ENCODE data around the gene HSD3B2. TPM values are rescaled to one million over a fixed set of nuclear protein-coding genes. Genes with fewer than 3 reads are reported as not detected.
A peak's percentile ranks its signal among the peaks of the same experiment; 100 is the strongest.

The HSD3B2 gene
- total and polyA plus RNA-seq, 2 of the 8 experiments (the other 6 are each of a cell fraction or from before 2014, with no cell fraction given) = not detected

DNA sequence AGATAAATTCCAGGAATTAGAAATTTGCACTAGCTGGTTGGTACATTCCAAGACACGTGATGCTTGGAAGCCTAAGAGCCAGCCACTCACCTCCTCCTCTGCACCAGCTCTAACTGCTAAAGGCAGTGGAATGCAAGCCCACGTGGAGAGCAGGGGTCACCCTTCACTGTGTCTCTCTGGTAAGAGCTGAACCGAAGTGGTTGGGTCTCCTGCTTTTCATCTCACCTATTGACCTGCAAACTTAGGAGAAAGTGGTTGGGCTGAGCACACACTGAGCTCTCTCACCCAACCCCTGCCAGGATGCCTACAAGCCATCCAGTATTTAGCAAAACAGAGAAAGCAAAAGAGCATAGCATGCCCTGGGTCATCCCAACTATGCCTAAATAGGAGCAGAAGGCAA lies 27.1 kb upstream of the HSD3B2 start:
- CTCF ChIA-PET (ENCODE audit: partially characterized antibody) = interaction anchor here (0.6 to 1.5 kb wide), 5 partner anchors 14 to 1779 kb away, joined by 3 to 5 read pairs (median 4); no protein-coding TSS in a partner anchor

More for the DNA sequence above, 27.1 kb upstream of the HSD3B2 start:
- POLR2A ChIA-PET (ENCODE audit: partially characterized antibody) = no interaction called here
- Histone ChIP-seq H2BK12ac (ENCODE audit: low read depth, low read length) (no peak overlapping the region), H2AFZ (ENCODE audit: low read length) (peak overlapping the region; percentile 87), H4K20me1 (replicated peaks in 1 of 2; ENCODE audit: control insufficient read depth in 1 of 2, insufficient read depth in 2 of 2, low read length in 2 of 2) (no peaks in the 10 kb centered on the region), H3K18ac (ENCODE audit: extremely low read depth, low read length) (no peak overlapping the region), H3K4ac (replicated peaks; ENCODE audit: insufficient read length, low read depth, low read length) (no peak overlapping the region), H2BK5ac (ENCODE audit: low read depth, low read length) (no peak overlapping the region), H3K9ac (replicated peaks in 1 of 4; ENCODE audit: extremely low read depth in 1 of 4, low read depth in 3 of 4, low read length in 3 of 4) (no peak overlapping the region), H3K14ac (ENCODE audit: insufficient read length) (no peak overlapping the region), H3K9me3 (ENCODE audit: insufficient read depth in 2 of 2, low read depth in 1 of 2, low read length in 1 of 2) (no peaks in the 10 kb centered on the region), H3K36me3 (ENCODE audit: control insufficient read depth in 2 of 4, insufficient read depth in 4 of 4, low read length in 3 of 4) (no peaks in the 10 kb centered on the region), H3K23ac (ENCODE audit: insufficient read length) (no peak overlapping the region), H4K5ac (ENCODE audit: insufficient read length, low read depth, low read length) (no peak overlapping the region), H3K4me3 (ENCODE audit: extremely low read depth in 1 of 4, insufficient read depth in 2 of 4, low read depth in 3 of 4, low read length in 4 of 4) (no peak overlapping the region), H3K56ac (replicated peaks; ENCODE audit: insufficient read length, low read depth, low read length) (no peak overlapping the region), H3K79me1 (ENCODE audit: low read depth, low read length) (no peaks in the 10 kb centered on the region), H2BK15ac (ENCODE audit: low read length) (no peak overlapping the region), H2AK5ac (ENCODE audit: low read depth, low read length) (no peak overlapping the region), H3K79me2 (ENCODE audit: control insufficient read depth in 1 of 2, insufficient read depth in 2 of 2, low read length in 2 of 2) (no peaks in the 10 kb centered on the region), H4K91ac (replicated peaks; ENCODE audit: insufficient read length, low read length) (no peak overlapping the region), H2BK20ac (ENCODE audit: low read length) (no peak overlapping the region), H3K4me1 (replicated peaks in 1 of 4; ENCODE audit: control insufficient read depth in 3 of 4, insufficient read depth in 4 of 4, low read length in 3 of 4) (peaks cover 0 to 5% (median 1%) of the 10 kb centered on the region in 4 experiments; a peak in 2 of 7 replicates), H4K8ac (ENCODE audit: extremely low read depth, insufficient read depth, low read length) (no peak overlapping the region), H3K27me3 (replicated peaks in 1 of 4; ENCODE audit: control insufficient read depth in 3 of 4, extremely low read depth in 1 of 4, insufficient read depth in 3 of 4, low read length in 3 of 4) (no peaks in the 10 kb centered on the region), H3K23me2 (ENCODE audit: low read depth, low read length) (no peaks in the 10 kb centered on the region), H3K27ac (ENCODE audit: low read depth, low read length) (no peak overlapping the region), H2BK120ac (replicated peaks; ENCODE audit: low read depth, low read length) (no peak overlapping the region), H3K4me2 (ENCODE audit: insufficient read depth in 1 of 2, low read depth in 2 of 2, low read length in 2 of 2) (no peak overlapping the region)
- DNase-seq (ENCODE audit: low read depth in 1 of 2, low spot score in 2 of 2) (no peak), FAIRE-seq (peak; percentile 75)
- 57% methylated on average over 3 of the region's 3 CpGs; no CpG with 5 or more reads in 1 of the 2 experiments for WGBS, 2 experiments (ENCODE audit: extremely low coverage in 1 of 2, insufficient coverage in 1 of 2, insufficient read length in 1 of 2, insufficient replicate concordance in 2 of 2, low coverage in 1 of 2, low lambda C conversion rate in 2 of 2, missing lambda C conversion rate in 1 of 2)
- peak; percentile 31 for TF ChIP-seq ASH2L (IDR thresholded peaks at IDR 0.05; ENCODE audit: low read length)
- TF ChIP-seq, protein P1, sequence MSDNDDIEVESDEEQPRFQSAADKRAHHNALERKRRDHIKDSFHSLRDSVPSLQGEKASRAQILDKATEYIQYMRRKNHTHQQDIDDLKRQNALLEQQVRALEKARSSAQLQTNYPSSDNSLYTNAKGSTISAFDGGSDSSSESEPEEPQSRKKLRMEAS (IDR thresholded peaks at IDR 0.05) = peak; percentile 63; the same call in 1 of the 2 replicates
- no peak for TF ChIP-seq SAP30 (IDR thresholded peaks at IDR 0.05; ENCODE audit: insufficient read depth, insufficient replicate concordance, low read length)
- no peak for TF ChIP-seq SP4 (IDR thresholded peaks at IDR 0.05; ENCODE audit: low read length)
- TF ChIP-seq POLR2A (IDR thresholded peaks at IDR 0.05; ENCODE audit: control extremely low read depth in 1 of 2, low read depth in 2 of 2, low read length in 2 of 2) = no peak
- TF ChIP-seq, protein P2, sequence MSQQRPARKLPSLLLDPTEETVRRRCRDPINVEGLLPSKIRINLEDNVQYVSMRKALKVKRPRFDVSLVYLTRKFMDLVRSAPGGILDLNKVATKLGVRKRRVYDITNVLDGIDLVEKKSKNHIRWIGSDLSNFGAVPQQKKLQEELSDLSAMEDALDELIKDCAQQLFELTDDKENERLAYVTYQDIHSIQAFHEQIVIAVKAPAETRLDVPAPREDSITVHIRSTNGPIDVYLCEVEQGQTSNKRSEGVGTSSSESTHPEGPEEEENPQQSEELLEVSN (IDR thresholded peaks at IDR 0.05) = peak; percentile 19; the same call in 1 of the 2 replicates

Measured in H1 (cell line).